ENCODE measurements around the gene PDE1A. TPM values are rescaled to one million over a fixed set of nuclear protein-coding genes. Genes with fewer than 3 reads are reported as not detected.

PDE1A gene
- total RNA-seq, 1 experiment from 2014 or later: not detected

DNA sequence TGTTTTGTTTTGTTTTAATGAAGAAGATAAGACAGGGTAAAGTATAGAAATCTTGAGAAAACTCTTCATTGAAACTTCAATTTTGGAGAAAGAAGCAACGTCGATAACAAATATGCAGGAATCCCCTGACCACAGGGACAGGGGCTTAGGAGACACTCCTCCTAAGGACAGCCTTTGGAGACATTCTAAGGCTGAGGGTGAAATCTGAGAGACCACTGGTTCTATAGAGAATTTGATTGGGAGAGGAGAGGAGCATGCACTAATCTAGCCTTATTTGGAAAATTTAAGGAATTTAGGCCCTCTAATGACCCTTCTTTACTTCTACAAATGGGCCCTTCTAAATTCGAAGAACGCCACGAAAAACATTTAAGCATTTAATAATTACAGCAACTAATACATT lies 233.5 kb downstream of the PDE1A start:
- BruUV-seq (replicated peaks): no TSS peak
- no peak overlapping the region for H3K27ac ChIP-seq (ENCODE audit: low read length)
- H3F3A ChIP-seq (ENCODE audit: low read length, unreplicated experiment): no peaks in the 10 kb centered on the region
- H4K20me1 ChIP-seq (ENCODE audit: low read length): no peaks in the 10 kb centered on the region
- ChIA-PET POLR2A (ENCODE audit: unreplicated experiment) (no interaction called here), CTCF (no interaction called here)
- no peak overlapping the region for H3K4me2 ChIP-seq (ENCODE audit: low read length)
- TF ChIP-seq EZH2phosphoT487 (IDR thresholded peaks at IDR 0.05; ENCODE audit: borderline replicate concordance, low read length) (no peak), EZH2 (IDR thresholded peaks at IDR 0.05; ENCODE audit: low read length, unreplicated experiment) (no peak), CTCF (conservative IDR thresholded peaks at IDR 0.05; ENCODE audit: low read depth, low read length) (no peak)
- H3K36me3 ChIP-seq (ENCODE audit: low read depth, low read length): no peaks in the 10 kb centered on the region
- H3K79me2 ChIP-seq (ENCODE audit: low read length): no peaks in the 10 kb centered on the region
- no peaks in the 10 kb centered on the region for H3K9me3 ChIP-seq (ENCODE audit: low read length)
- no peaks in the 10 kb centered on the region; the same call in 1 of the 2 replicates for H3K27me3 ChIP-seq (ENCODE audit: low read length)
- no peak overlapping the region for H2AFZ ChIP-seq (ENCODE audit: low read length)
- no peak overlapping the region for H3K4me3 ChIP-seq (ENCODE audit: low read length)
- no peaks in the 10 kb centered on the region for H3K9me2 ChIP-seq (replicated peaks; ENCODE audit: low read length)
- no peak for DNase-seq
- no peaks in the 10 kb centered on the region for H3K4me1 ChIP-seq (ENCODE audit: insufficient read depth, low read length)
- no peak for ATAC-seq
- intact Hi-C loops (cut with micrococcal nuclease): no loop called here
- H3K9ac ChIP-seq (ENCODE audit: low read length): no peak overlapping the region

- no peak for TF ChIP-seq EZH2 (IDR thresholded peaks at IDR 0.05; ENCODE audit: low read length, unreplicated experiment)
- no peak for TF ChIP-seq CTCF (conservative IDR thresholded peaks at IDR 0.05; ENCODE audit: low read depth, low read length)
- no peak for TF ChIP-seq EZH2phosphoT487 (IDR thresholded peaks at IDR 0.05; ENCODE audit: borderline replicate concordance, low read length)
Measured at GRCh38 chr2:182191061-182191460, 235.8 kb downstream of the PDE1A start.

DNA sequence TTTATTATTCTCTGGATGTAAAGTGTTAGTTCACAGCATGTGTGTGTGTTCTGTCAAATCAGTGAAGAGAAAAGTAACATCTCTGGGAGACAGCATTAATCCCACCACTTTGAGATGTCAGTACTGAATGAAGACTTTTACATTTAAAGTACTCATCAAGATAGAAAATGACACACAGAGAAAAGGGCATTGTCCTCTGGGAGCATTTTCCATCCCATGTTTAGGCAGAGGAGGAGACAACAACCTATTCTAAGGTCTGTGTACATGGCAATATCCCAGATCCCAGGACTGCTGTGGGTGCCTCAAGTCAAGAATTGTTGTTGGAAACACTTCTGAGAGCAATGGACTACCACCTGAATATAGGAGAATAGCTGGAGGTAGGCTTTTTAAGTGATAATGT lies 239.7 kb downstream of the PDE1A start:
- DNase-seq: no peak
- Histone ChIP-seq H3K27me3 (ENCODE audit: low read length) (no peaks in the 10 kb centered on the region; the same call in 1 of the 2 replicates), H3K79me2 (ENCODE audit: low read length) (no peaks in the 10 kb centered on the region), H4K20me1 (ENCODE audit: low read length) (no peaks in the 10 kb centered on the region), H3K4me3 (ENCODE audit: low read length) (no peak overlapping the region), H3K27ac (ENCODE audit: low read length) (no peak overlapping the region), H3F3A (ENCODE audit: low read length, unreplicated experiment) (no peaks in the 10 kb centered on the region), H3K9me3 (ENCODE audit: low read length) (no peaks in the 10 kb centered on the region), H3K4me1 (ENCODE audit: insufficient read depth, low read length) (no peaks in the 10 kb centered on the region), H3K4me2 (ENCODE audit: low read length) (no peak overlapping the region), H3K9me2 (replicated peaks; ENCODE audit: low read length) (no peaks in the 10 kb centered on the region), H2AFZ (ENCODE audit: low read length) (no peak overlapping the region), H3K36me3 (ENCODE audit: low read depth, low read length) (no peaks in the 10 kb centered on the region), H3K9ac (ENCODE audit: low read length) (no peak overlapping the region)
- BruUV-seq (replicated peaks): no TSS peak
- TF ChIP-seq EZH2 (IDR thresholded peaks at IDR 0.05; ENCODE audit: low read length, unreplicated experiment) (no peak), EZH2phosphoT487 (IDR thresholded peaks at IDR 0.05; ENCODE audit: borderline replicate concordance, low read length) (no peak), CTCF (conservative IDR thresholded peaks at IDR 0.05; ENCODE audit: low read depth, low read length) (no peak)
- ChIA-PET POLR2A (ENCODE audit: unreplicated experiment) (no interaction called here), CTCF (no interaction called here)
- intact Hi-C loops (cut with micrococcal nuclease): no loop called here
- no peak for ATAC-seq

More at GRCh38 chr2:182191061-182191460, 235.8 kb downstream of the PDE1A start:
- Histone ChIP-seq H3K9me2 (replicated peaks; ENCODE audit: low read length) (no peaks in the 10 kb centered on the region), H4K20me1 (ENCODE audit: low read length) (no peaks in the 10 kb centered on the region), H3K79me2 (ENCODE audit: low read length) (no peaks in the 10 kb centered on the region), H3K27ac (ENCODE audit: low read length) (no peak overlapping the region), H3K4me3 (ENCODE audit: low read length) (no peak overlapping the region), H3K4me1 (ENCODE audit: insufficient read depth, low read length) (no peaks in the 10 kb centered on the region), H3K9me3 (ENCODE audit: low read length) (no peaks in the 10 kb centered on the region), H3K4me2 (ENCODE audit: low read length) (no peak overlapping the region), H3K9ac (ENCODE audit: low read length) (no peak overlapping the region), H2AFZ (ENCODE audit: low read length) (no peak overlapping the region), H3F3A (ENCODE audit: low read length, unreplicated experiment) (no peaks in the 10 kb centered on the region), H3K36me3 (ENCODE audit: low read depth, low read length) (no peaks in the 10 kb centered on the region), H3K27me3 (ENCODE audit: low read length) (no peaks in the 10 kb centered on the region; the same call in 1 of the 2 replicates)
- intact Hi-C loops (cut with micrococcal nuclease): no loop called here
- ChIA-PET POLR2A (ENCODE audit: unreplicated experiment) (interaction anchor here (0.5 kb wide), 1 partner anchor 11 kb away, joined by 4 read pairs; no protein-coding TSS in a partner anchor), CTCF (no interaction called here)
- ATAC-seq (no peak), DNase-seq (no peak)
- BruUV-seq (replicated peaks): no TSS peak

Measured in PC-3 (cell line).